ENCODE data around the gene PPID. TPM values are rescaled to one million over a fixed set of nuclear protein-coding genes. Genes with fewer than 3 reads are reported as not detected.
A peak's percentile ranks its signal among the peaks of the same experiment; 100 is the strongest.

Gene PPID
- polyA plus RNA-seq, 1 donor from 2014 or later = 65.2 TPM

DNA sequence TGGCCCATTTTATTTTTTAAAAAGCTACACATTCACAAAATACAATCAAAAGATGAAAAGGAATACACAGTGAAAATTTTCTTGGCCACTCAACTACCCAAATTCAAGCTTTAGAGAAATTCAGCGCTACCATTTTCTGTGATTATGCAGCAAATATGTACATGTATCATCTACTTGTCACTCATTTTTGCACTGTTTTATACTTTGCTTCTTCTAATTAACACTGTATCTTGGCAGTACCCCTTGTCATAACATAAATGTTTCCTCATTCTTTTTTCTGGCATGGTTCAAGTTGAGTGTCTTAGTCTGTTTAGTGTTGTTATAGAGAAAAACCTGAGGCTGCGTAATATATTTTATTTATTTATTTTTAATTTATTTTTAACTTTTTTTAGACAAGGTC is 15.7 kb upstream of the PPID start:
- TF ChIP-seq SMC3 (conservative IDR thresholded peaks at IDR 0.05; ENCODE audit: poor library complexity) (no peak), EP300 (conservative IDR thresholded peaks at IDR 0.05; ENCODE audit: poor library complexity, severe bottlenecking) (no peak)
- H3K9me2 ChIP-seq (ENCODE audit: insufficient read depth, low read length) = no peaks in the 10 kb centered on the region
- no peaks in the 10 kb centered on the region for H4K20me1 ChIP-seq (ENCODE audit: insufficient read depth)
- no peaks in the 10 kb centered on the region for H3K79me2 ChIP-seq (replicated peaks; ENCODE audit: insufficient read depth, low read length)
- H3K27ac ChIP-seq (ENCODE audit: low read length) = no peak overlapping the region
- no peaks in the 10 kb centered on the region for H3F3A ChIP-seq (ENCODE audit: insufficient read depth, low read length, poor library complexity, severe bottlenecking)
- no peaks in the 10 kb centered on the region for H3K36me3 ChIP-seq (ENCODE audit: insufficient read depth, low read length)
- H3K27me3 ChIP-seq (ENCODE audit: insufficient read depth, low read depth, low read length) = no peaks in the 10 kb centered on the region
- H2AFZ ChIP-seq (ENCODE audit: low read depth, low read length) = no peak overlapping the region
- H3K4me3 ChIP-seq (ENCODE audit: low read length) = no peak overlapping the region
- H3K9me3 ChIP-seq (ENCODE audit: low read length) = no peaks in the 10 kb centered on the region
- no peak overlapping the region for H3K9ac ChIP-seq (ENCODE audit: low read length)
- H3K4me2 ChIP-seq (ENCODE audit: low read length) = no peak overlapping the region

DNA sequence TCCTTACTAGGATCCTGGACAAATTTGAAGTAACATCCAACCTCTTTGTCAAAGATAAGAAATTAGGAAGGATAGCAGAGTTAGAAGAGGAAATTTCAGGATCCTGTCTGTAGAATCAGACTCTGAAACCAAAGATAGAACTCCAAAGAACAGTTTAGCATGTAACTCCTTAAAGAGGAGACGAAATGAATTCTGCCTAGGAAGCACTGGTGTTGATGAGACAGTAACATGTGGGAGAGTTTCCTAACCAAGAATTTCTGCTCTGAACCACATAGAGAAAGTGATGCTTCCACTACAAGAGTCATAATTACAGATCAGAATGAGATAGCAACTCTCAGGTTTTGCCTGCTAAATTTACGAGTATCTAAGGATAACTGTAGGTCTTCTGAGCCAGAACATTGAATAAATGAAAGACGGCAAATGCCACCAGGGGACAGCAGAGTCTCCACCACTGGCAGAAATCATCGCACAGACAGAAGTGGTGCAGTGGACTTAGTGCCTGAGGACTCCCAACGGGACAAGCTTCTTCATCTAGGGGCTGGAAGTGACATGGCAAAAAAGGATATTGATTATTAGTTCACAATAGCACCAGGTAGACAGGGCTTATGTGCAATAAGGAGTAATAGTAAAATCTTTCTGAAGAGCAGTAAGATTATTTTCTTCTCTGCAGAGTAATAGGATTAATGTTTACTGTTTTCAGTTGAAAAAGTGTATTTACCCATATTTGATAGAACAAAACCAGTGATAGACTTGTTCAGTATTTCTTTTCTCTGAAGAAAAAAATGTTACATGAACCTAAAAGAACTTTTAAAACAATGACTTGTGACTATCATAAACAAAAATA is 6.7 kb upstream of the PPID start:
- no peaks in the 10 kb centered on the region for H3K9me3 ChIP-seq (ENCODE audit: low read length)
- no peaks in the 10 kb centered on the region for H3F3A ChIP-seq (ENCODE audit: insufficient read depth, low read length, poor library complexity, severe bottlenecking)
- no peaks in the 10 kb centered on the region for H4K20me1 ChIP-seq (ENCODE audit: insufficient read depth)
- H3K9ac ChIP-seq (ENCODE audit: low read length) = no peak overlapping the region
- no peak overlapping the region for H2AFZ ChIP-seq (ENCODE audit: low read depth, low read length)
- H3K27me3 ChIP-seq (ENCODE audit: insufficient read depth, low read depth, low read length) = no peaks in the 10 kb centered on the region
- H3K4me2 ChIP-seq (ENCODE audit: low read length) = no peak overlapping the region
- no peak overlapping the region for H3K4me3 ChIP-seq (ENCODE audit: low read length)
- H3K9me2 ChIP-seq (ENCODE audit: insufficient read depth, low read length) = no peaks in the 10 kb centered on the region
- H3K79me2 ChIP-seq (replicated peaks; ENCODE audit: insufficient read depth, low read length) = no peaks in the 10 kb centered on the region
- no peak overlapping the region for H3K27ac ChIP-seq (ENCODE audit: low read length)
- TF ChIP-seq MXI1 (conservative IDR thresholded peaks at IDR 0.05; ENCODE audit: poor library complexity, severe bottlenecking) (no peak), RAD21 (conservative IDR thresholded peaks at IDR 0.05) (peak; percentile 76), TAF1 (IDR thresholded peaks at IDR 0.05; ENCODE audit: low read depth) (no peak), SMC3 (conservative IDR thresholded peaks at IDR 0.05; ENCODE audit: poor library complexity) (peak; percentile 80)
- TF ChIP-seq, protein P1, sequence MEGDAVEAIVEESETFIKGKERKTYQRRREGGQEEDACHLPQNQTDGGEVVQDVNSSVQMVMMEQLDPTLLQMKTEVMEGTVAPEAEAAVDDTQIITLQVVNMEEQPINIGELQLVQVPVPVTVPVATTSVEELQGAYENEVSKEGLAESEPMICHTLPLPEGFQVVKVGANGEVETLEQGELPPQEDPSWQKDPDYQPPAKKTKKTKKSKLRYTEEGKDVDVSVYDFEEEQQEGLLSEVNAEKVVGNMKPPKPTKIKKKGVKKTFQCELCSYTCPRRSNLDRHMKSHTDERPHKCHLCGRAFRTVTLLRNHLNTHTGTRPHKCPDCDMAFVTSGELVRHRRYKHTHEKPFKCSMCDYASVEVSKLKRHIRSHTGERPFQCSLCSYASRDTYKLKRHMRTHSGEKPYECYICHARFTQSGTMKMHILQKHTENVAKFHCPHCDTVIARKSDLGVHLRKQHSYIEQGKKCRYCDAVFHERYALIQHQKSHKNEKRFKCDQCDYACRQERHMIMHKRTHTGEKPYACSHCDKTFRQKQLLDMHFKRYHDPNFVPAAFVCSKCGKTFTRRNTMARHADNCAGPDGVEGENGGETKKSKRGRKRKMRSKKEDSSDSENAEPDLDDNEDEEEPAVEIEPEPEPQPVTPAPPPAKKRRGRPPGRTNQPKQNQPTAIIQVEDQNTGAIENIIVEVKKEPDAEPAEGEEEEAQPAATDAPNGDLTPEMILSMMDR (IDR thresholded peaks at IDR 0.05; ENCODE audit: poor library complexity, severe bottlenecking) = peak; percentile 75
- no peaks in the 10 kb centered on the region for H3K36me3 ChIP-seq (ENCODE audit: insufficient read depth, low read length)

DNA sequence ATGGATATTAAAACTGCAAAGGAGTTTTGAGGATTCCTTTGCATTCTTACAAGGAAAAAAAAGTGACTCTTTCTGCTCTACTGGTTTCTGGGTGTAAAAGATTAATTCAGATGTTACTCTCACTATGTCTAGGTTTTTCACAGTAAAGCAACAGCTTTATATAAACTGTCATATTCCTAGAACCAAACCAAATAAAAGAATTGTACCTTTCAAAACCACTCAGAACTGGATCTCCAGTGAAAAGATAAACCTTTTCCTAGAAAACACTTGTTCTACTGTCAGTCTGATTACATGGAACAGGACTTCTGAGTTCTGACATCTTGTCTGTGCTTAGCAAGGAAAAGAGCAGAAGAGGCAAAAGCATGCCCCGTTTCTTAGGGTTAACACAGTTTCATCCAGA is 5.0 kb upstream of the PPID start:
- H3F3A ChIP-seq (ENCODE audit: insufficient read depth, low read length, poor library complexity, severe bottlenecking) = no peaks in the 10 kb centered on the region
- H2AFZ ChIP-seq (ENCODE audit: low read depth, low read length) = no peak overlapping the region
- TF ChIP-seq POLR2AphosphoS5 (IDR thresholded peaks at IDR 0.05) (no peak), SMC3 (conservative IDR thresholded peaks at IDR 0.05; ENCODE audit: poor library complexity) (no peak), TAF1 (IDR thresholded peaks at IDR 0.05; ENCODE audit: low read depth) (no peak), RAD21 (conservative IDR thresholded peaks at IDR 0.05) (no peak), MXI1 (conservative IDR thresholded peaks at IDR 0.05; ENCODE audit: poor library complexity, severe bottlenecking) (no peak), EP300 (conservative IDR thresholded peaks at IDR 0.05; ENCODE audit: poor library complexity, severe bottlenecking) (no peak), EZH2 (IDR thresholded peaks at IDR 0.05; ENCODE audit: borderline replicate concordance, insufficient read depth, low read length, poor library complexity, severe bottlenecking) (no peak)
- TF ChIP-seq, protein P2, sequence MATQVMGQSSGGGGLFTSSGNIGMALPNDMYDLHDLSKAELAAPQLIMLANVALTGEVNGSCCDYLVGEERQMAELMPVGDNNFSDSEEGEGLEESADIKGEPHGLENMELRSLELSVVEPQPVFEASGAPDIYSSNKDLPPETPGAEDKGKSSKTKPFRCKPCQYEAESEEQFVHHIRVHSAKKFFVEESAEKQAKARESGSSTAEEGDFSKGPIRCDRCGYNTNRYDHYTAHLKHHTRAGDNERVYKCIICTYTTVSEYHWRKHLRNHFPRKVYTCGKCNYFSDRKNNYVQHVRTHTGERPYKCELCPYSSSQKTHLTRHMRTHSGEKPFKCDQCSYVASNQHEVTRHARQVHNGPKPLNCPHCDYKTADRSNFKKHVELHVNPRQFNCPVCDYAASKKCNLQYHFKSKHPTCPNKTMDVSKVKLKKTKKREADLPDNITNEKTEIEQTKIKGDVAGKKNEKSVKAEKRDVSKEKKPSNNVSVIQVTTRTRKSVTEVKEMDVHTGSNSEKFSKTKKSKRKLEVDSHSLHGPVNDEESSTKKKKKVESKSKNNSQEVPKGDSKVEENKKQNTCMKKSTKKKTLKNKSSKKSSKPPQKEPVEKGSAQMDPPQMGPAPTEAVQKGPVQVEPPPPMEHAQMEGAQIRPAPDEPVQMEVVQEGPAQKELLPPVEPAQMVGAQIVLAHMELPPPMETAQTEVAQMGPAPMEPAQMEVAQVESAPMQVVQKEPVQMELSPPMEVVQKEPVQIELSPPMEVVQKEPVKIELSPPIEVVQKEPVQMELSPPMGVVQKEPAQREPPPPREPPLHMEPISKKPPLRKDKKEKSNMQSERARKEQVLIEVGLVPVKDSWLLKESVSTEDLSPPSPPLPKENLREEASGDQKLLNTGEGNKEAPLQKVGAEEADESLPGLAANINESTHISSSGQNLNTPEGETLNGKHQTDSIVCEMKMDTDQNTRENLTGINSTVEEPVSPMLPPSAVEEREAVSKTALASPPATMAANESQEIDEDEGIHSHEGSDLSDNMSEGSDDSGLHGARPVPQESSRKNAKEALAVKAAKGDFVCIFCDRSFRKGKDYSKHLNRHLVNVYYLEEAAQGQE (IDR thresholded peaks at IDR 0.05; ENCODE audit: borderline replicate concordance) = no peak
- TF ChIP-seq, protein P1 (IDR thresholded peaks at IDR 0.05; ENCODE audit: poor library complexity, severe bottlenecking) = no peak
- no peaks in the 10 kb centered on the region for H3K36me3 ChIP-seq (ENCODE audit: insufficient read depth, low read length)
- H3K27me3 ChIP-seq (ENCODE audit: insufficient read depth, low read depth, low read length) = no peaks in the 10 kb centered on the region
- H3K79me2 ChIP-seq (replicated peaks; ENCODE audit: insufficient read depth, low read length) = no peaks in the 10 kb centered on the region
- H3K9me3 ChIP-seq (ENCODE audit: low read length) = no peaks in the 10 kb centered on the region
- no peak overlapping the region for H3K4me3 ChIP-seq (ENCODE audit: low read length)
- no peak overlapping the region for H3K27ac ChIP-seq (ENCODE audit: low read length)
- H3K9me2 ChIP-seq (ENCODE audit: insufficient read depth, low read length) = no peaks in the 10 kb centered on the region
- no peaks in the 10 kb centered on the region for H4K20me1 ChIP-seq (ENCODE audit: insufficient read depth)
- H3K9ac ChIP-seq (ENCODE audit: low read length) = no peak overlapping the region
- no peak overlapping the region for H3K4me2 ChIP-seq (ENCODE audit: low read length)

Measured in neural cell (in vitro differentiated cells).